ENCODE measurements around the gene TAC3.
A peak's percentile ranks its signal among the peaks of the same experiment; 100 is the strongest.

The TAC3 gene

DNA sequence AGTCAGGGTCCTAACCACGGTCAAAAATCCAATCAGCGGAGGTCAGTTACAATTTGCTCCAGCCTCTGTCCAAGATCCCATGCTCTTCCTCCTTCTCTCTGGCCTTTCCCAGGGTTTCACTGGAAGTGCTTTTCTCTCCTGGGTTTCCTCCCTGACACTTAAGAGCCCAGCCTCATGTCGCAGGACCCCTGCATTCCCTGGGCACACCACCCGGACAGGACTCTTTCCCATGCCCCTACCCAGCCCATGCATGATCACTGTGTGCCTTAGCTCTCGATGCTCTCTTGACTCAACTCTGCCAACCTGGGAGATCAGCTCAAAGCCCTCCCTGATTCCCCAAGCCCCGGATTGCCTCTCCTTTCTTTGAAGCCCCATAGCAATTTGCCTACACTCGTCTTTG is 15.5 kb upstream of the TAC3 start:
- H3K79me2 ChIP-seq (ENCODE audit: insufficient read depth, low read length) = no peaks in the 10 kb centered on the region
- H3K36me3 ChIP-seq (ENCODE audit: insufficient read depth, low read length) = no peaks in the 10 kb centered on the region
- H3K4me2 ChIP-seq (ENCODE audit: low read depth, low read length, poor library complexity, severe bottlenecking) = peak overlapping the region; percentile 67
- peak overlapping the region; percentile 56 for H3K4me3 ChIP-seq (ENCODE audit: low read length, poor library complexity, severe bottlenecking)
- H3K27me3 ChIP-seq (ENCODE audit: insufficient read depth, low read length, poor library complexity, severe bottlenecking) = no peaks in the 10 kb centered on the region
- no peak for TF ChIP-seq EZH2phosphoT487 (IDR thresholded peaks at IDR 0.05; ENCODE audit: borderline replicate concordance)
- no peak for TF ChIP-seq CTCF (conservative IDR thresholded peaks at IDR 0.05; ENCODE audit: low read length)
- H4K20me1 ChIP-seq (ENCODE audit: insufficient read depth, low read length, poor library complexity, severe bottlenecking) = no peaks in the 10 kb centered on the region
- peaks cover 37% of the 10 kb centered on the region for H3K4me1 ChIP-seq (ENCODE audit: insufficient read depth, low read length, poor library complexity, severe bottlenecking)
- no peaks in the 10 kb centered on the region for H3K9me3 ChIP-seq (ENCODE audit: insufficient read depth, low read depth, low read length)
- peak overlapping the region; percentile 69 for H3K9ac ChIP-seq (ENCODE audit: low read depth, low read length, poor library complexity, severe bottlenecking)
- H2AFZ ChIP-seq (ENCODE audit: low read length) = peak overlapping the region; percentile 83; the same call in 1 of the 2 replicates
- H3F3A ChIP-seq (ENCODE audit: low read depth) = no peaks in the 10 kb centered on the region
- no peaks in the 10 kb centered on the region for H3K9me2 ChIP-seq (replicated peaks; ENCODE audit: low read depth, low read length)

DNA sequence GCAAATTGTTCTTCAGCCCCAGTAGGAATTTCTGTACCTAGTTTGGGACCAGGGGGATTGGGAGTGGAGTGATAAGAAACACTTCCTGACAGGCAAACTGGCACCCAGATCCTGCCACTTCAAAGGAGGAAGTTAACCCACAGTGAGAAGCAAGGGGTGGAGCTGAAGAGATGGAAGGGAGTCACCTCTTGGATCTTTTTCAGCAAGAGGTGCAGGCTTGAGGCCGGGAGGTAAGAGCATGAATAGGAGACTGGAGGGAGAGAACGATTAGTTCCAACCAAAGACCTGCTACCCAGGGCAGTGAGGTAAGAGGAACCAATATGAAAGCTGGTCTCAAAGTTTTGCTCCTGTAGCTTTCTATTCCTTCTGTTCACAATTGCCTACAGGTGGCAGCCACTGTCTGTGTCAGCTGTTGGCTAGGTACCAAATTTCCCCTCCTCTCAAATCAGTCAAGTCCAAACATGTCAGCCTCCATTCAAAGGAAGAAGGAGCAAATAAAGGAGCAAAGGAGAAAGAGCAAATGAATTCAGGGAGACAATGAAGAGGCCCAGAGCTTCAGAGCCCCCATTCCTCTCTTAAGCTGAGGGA is 14.9 kb upstream of the TAC3 start:
- H3K4me1 ChIP-seq (ENCODE audit: insufficient read depth, low read length, poor library complexity, severe bottlenecking) = peaks cover 37% of the 10 kb centered on the region
- no peaks in the 10 kb centered on the region for H4K20me1 ChIP-seq (ENCODE audit: insufficient read depth, low read length, poor library complexity, severe bottlenecking)
- H3K27me3 ChIP-seq (ENCODE audit: insufficient read depth, low read length, poor library complexity, severe bottlenecking) = no peaks in the 10 kb centered on the region
- no peaks in the 10 kb centered on the region for H3K36me3 ChIP-seq (ENCODE audit: insufficient read depth, low read length)
- H3K9me3 ChIP-seq (ENCODE audit: insufficient read depth, low read depth, low read length) = no peaks in the 10 kb centered on the region
- peak overlapping the region; percentile 56 for H3K4me3 ChIP-seq (ENCODE audit: low read length, poor library complexity, severe bottlenecking)
- no peaks in the 10 kb centered on the region for H3F3A ChIP-seq (ENCODE audit: low read depth)
- no peaks in the 10 kb centered on the region for H3K79me2 ChIP-seq (ENCODE audit: insufficient read depth, low read length)
- H3K9me2 ChIP-seq (replicated peaks; ENCODE audit: low read depth, low read length) = no peaks in the 10 kb centered on the region
- H2AFZ ChIP-seq (ENCODE audit: low read length) = peak overlapping the region; percentile 83
- H3K9ac ChIP-seq (ENCODE audit: low read depth, low read length, poor library complexity, severe bottlenecking) = peak overlapping the region; percentile 69
- peak overlapping the region; percentile 67 for H3K4me2 ChIP-seq (ENCODE audit: low read depth, low read length, poor library complexity, severe bottlenecking)
- TF ChIP-seq CTCF (conservative IDR thresholded peaks at IDR 0.05; ENCODE audit: low read length) = peak; percentile 59
- TF ChIP-seq EZH2phosphoT487 (IDR thresholded peaks at IDR 0.05; ENCODE audit: borderline replicate concordance) = no peak

GRCh38 chr12:57029457-57029856 is 13.1 kb upstream of the TAC3 start:
- Histone ChIP-seq H3F3A (ENCODE audit: low read depth) (no peaks in the 10 kb centered on the region), H4K20me1 (ENCODE audit: insufficient read depth, low read length, poor library complexity, severe bottlenecking) (no peaks in the 10 kb centered on the region), H3K9me3 (ENCODE audit: insufficient read depth, low read depth, low read length) (no peaks in the 10 kb centered on the region), H3K36me3 (ENCODE audit: insufficient read depth, low read length) (no peaks in the 10 kb centered on the region), H3K27me3 (ENCODE audit: insufficient read depth, low read length, poor library complexity, severe bottlenecking) (no peaks in the 10 kb centered on the region), H3K79me2 (ENCODE audit: insufficient read depth, low read length) (no peaks in the 10 kb centered on the region), H3K4me2 (ENCODE audit: low read depth, low read length, poor library complexity, severe bottlenecking) (no peak overlapping the region), H3K4me3 (ENCODE audit: low read length, poor library complexity, severe bottlenecking) (no peak overlapping the region), H3K9me2 (replicated peaks; ENCODE audit: low read depth, low read length) (no peaks in the 10 kb centered on the region), H2AFZ (ENCODE audit: low read length) (no peak overlapping the region), H3K9ac (ENCODE audit: low read depth, low read length, poor library complexity, severe bottlenecking) (no peak overlapping the region), H3K4me1 (ENCODE audit: insufficient read depth, low read length, poor library complexity, severe bottlenecking) (peaks cover 37% of the 10 kb centered on the region)
- TF ChIP-seq EZH2phosphoT487 (IDR thresholded peaks at IDR 0.05; ENCODE audit: borderline replicate concordance) (no peak), CTCF (conservative IDR thresholded peaks at IDR 0.05; ENCODE audit: low read length) (no peak)

Data from Loucy (cell line).